ENCODE results near the gene UTS2B. TPM values are rescaled to one million over a fixed set of nuclear protein-coding genes. Genes with fewer than 3 reads are reported as not detected.

UTS2B gene
- total and polyA plus RNA-seq, 2 of the 13 experiments (the other 11 are each of a cell fraction or from before 2014, with no cell fraction given), result 0.03 to 0.46 TPM

DNA sequence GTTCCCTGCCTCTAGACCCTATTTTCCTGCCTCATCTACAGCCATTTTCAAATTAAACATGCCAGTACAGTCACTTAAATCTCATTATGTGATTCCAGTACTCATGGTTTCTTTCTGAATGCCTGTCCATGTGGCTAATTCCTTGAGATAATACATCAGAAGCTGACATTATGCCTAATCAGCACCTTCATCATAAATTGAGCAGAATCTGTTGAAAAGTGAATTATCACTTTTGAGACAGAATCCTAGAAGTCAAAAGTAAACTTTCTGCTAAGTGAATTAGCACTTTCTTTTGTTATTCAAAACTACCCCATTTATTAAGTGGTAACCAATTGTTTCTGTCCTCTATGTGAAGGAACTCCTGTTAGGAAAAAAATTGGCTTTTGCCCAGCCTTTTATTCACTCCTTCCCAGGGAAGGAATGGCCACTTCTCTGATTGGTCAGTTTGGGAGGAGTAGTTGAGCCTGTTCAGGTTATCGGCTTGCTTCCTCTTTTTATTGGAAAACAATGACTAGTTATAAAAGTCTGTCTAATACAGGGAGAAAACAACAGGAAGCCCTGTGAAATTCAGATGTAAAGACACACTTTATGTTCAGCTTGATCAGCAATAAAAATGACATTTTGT lies 90.8 kb downstream of the UTS2B start:
- ChIA-PET POLR2A (no interaction called here), CTCF (ENCODE audit: low intra/inter-chr PET ratio, low total read pairs) (no interaction called here)
- DNase-seq (ENCODE audit: low spot score) (no peak), ATAC-seq (no peak), FAIRE-seq (no peak)
- Histone ChIP-seq H3K4me1 (ENCODE audit: insufficient read depth, low read length) (peaks cover 11% of the 10 kb centered on the region), H3K4me2 (ENCODE audit: low read depth, low read length) (no peak overlapping the region), H3K27me3 (ENCODE audit: control insufficient read depth in 1 of 2, insufficient read depth in 2 of 2, low read length in 2 of 2) (no peaks in the 10 kb centered on the region; a peak in 1 of 5 replicates), H3K36me3 (replicated peaks in 1 of 2; ENCODE audit: control insufficient read depth in 1 of 2, insufficient read depth in 2 of 2, low read length in 2 of 2) (no peaks in the 10 kb centered on the region), H3K4me3 (replicated peaks in 1 of 3; ENCODE audit: insufficient read depth in 1 of 3, low read depth in 2 of 3, low read length in 3 of 3) (no peak overlapping the region), H3K27ac (ENCODE audit: extremely low read length, insufficient read depth, low read length) (no peak overlapping the region), H2AFZ (ENCODE audit: low read length) (no peak overlapping the region), H3K9me3 (ENCODE audit: low read length) (no peaks in the 10 kb centered on the region), H4K20me1 (ENCODE audit: insufficient read depth, low read length) (no peaks in the 10 kb centered on the region), H3K79me2 (ENCODE audit: insufficient read depth, low read length) (no peaks in the 10 kb centered on the region), H3K9ac (ENCODE audit: insufficient read depth, low read depth, low read length) (no peak overlapping the region)
- 0% methylated on average over 1 of the region's 1 CpG for WGBS (ENCODE audit: low lambda C conversion rate)
- intact Hi-C loops (cut with micrococcal nuclease; ENCODE audit: unreplicated experiment) (loop anchor here (10.0 kb wide), 1 partner anchor 115 kb away; no protein-coding TSS in a partner anchor), in situ Hi-C loops (cut with HindIII; ENCODE audit: extremely low pct_ligation_motif_present, low pct_unique_long_range_greater_than_20kb) (no loop called here)
- TF ChIP-seq SAFB2 (CRISPR knock-in tag; IDR thresholded peaks at IDR 0.05; ENCODE audit: borderline replicate concordance, low read depth), result no peak
- TF ChIP-seq SNAPC2 (CRISPR knock-in tag; IDR thresholded peaks at IDR 0.05), result no peak
- TF ChIP-seq, protein P1, sequence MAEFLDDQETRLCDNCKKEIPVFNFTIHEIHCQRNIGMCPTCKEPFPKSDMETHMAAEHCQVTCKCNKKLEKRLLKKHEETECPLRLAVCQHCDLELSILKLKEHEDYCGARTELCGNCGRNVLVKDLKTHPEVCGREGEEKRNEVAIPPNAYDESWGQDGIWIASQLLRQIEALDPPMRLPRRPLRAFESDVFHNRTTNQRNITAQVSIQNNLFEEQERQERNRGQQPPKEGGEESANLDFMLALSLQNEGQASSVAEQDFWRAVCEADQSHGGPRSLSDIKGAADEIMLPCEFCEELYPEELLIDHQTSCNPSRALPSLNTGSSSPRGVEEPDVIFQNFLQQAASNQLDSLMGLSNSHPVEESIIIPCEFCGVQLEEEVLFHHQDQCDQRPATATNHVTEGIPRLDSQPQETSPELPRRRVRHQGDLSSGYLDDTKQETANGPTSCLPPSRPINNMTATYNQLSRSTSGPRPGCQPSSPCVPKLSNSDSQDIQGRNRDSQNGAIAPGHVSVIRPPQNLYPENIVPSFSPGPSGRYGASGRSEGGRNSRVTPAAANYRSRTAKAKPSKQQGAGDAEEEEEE (CRISPR knock-in tag; IDR thresholded peaks at IDR 0.05; ENCODE audit: borderline replicate concordance), result no peak
- TF ChIP-seq POLR2AphosphoS5 (IDR thresholded peaks at IDR 0.05; ENCODE audit: low read depth, low read length), result no peak
- TF ChIP-seq MAFF (IDR thresholded peaks at IDR 0.05; ENCODE audit: low read depth, low read length), result peak; percentile 42; the same call in 1 of the 2 replicates
- TF ChIP-seq, protein P2, sequence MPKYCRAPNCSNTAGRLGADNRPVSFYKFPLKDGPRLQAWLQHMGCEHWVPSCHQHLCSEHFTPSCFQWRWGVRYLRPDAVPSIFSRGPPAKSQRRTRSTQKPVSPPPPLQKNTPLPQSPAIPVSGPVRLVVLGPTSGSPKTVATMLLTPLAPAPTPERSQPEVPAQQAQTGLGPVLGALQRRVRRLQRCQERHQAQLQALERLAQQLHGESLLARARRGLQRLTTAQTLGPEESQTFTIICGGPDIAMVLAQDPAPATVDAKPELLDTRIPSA (CRISPR knock-in tag; IDR thresholded peaks at IDR 0.05; ENCODE audit: borderline replicate concordance), result no peak
- no peak for TF ChIP-seq CBFB (CRISPR knock-in tag; IDR thresholded peaks at IDR 0.05)
- TF ChIP-seq ZNF644 (CRISPR knock-in tag; IDR thresholded peaks at IDR 0.05; ENCODE audit: low read depth), result no peak
- TF ChIP-seq MAFK (conservative IDR thresholded peaks at IDR 0.05 in 1 of 2, IDR thresholded peaks at IDR 0.05 in 1 of 2; ENCODE audit: low read length in 2 of 2), result peak; percentile 55 to 63; a peak in 3 of 4 replicates
- no peak for TF ChIP-seq ISX (CRISPR knock-in tag; conservative IDR thresholded peaks at IDR 0.05)
- TF ChIP-seq MLLT10 (CRISPR knock-in tag; IDR thresholded peaks at IDR 0.05), result no peak
- TF ChIP-seq STAT5B (CRISPR knock-in tag; IDR thresholded peaks at IDR 0.05), result no peak
- TF ChIP-seq SRF (IDR thresholded peaks at IDR 0.05; ENCODE audit: low read depth, low read length), result no peak
- no TSS peak for BruUV-seq (replicated peaks)
